ENCODE measurements around the gene HUNK.
"Not testable (repeated sequence)": the region's sequence is repeated elsewhere in the genome, so short reads cannot be mapped to it uniquely, and the experiment has no call there.

HUNK gene

DNA sequence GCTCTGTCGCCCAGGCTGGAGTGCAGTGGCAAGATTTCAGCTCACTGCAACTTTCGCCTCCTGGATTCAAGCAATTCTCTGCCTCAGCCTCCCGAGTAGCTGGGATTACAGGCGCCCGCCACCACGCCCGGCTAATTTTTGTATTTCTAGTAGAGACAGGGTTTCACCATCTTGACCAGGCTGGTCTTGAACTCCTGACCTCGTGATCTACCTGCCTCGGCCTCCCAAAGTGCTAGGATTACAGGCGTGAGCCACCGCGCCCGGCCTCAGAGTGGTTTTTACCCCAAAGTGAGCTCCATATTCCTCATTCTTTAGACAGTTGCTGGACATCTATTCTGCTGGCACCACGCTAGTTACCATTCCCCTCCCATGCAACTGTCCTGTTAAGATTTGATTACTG lies 1.4 kb upstream of the HUNK start:
- DNase-seq, result not testable (repeated sequence)

GRCh38 chr21:31872072-31872451 lies 758 bp upstream of the HUNK start:
- no peak for DNase-seq

GRCh38 chr21:31873275-31873695 lies 465 bp downstream of the HUNK start:
- no peak for DNase-seq

DNA sequence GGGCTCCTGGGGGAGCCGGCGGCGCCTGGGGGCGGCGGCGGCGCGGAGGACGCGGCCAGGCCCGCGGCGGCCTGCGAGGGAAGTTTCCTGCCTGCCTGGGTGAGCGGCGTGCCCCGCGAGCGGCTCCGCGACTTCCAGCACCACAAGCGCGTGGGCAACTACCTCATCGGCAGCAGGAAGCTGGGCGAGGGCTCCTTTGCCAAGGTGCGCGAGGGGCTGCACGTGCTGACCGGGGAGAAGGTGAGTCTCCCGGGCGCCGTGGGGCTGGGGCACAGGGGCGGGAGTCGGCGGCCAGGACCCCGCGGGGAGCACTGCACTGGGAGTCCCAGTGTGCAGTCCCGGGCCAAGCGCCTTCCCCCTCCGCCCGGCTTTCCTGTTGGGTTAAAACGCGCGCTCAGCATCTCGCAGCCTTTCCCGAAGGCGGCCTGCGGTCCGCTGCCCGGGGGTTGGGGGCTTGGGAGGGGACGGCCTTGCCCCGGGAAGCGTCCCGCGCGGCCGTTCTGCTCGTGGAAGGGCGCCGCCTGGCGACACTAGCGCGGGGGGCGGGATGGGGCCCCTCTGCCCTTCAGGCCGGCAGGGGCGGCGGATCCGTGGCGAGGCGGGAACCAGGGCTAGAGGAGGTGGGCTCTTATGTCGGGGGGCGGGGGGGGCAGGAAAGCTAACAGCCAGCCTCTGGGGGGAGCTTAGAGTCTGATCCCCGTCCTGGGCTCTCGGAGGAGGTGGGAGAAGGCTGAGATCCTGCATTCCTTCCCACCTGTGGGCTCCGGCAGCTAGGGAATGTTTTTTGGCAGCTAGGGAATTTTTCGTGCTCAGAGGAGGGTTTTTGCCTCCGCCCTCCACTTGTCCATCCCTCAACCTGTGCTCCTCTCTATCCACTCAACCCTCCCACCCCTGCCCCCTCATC lies 1.1 kb downstream of the HUNK start:
- peak in 1 of 5 experiments; percentile 41 for DNase-seq

GRCh38 chr21:31874812-31875212 lies 2.0 kb downstream of the HUNK start:
- DNase-seq, result no peak

DNA sequence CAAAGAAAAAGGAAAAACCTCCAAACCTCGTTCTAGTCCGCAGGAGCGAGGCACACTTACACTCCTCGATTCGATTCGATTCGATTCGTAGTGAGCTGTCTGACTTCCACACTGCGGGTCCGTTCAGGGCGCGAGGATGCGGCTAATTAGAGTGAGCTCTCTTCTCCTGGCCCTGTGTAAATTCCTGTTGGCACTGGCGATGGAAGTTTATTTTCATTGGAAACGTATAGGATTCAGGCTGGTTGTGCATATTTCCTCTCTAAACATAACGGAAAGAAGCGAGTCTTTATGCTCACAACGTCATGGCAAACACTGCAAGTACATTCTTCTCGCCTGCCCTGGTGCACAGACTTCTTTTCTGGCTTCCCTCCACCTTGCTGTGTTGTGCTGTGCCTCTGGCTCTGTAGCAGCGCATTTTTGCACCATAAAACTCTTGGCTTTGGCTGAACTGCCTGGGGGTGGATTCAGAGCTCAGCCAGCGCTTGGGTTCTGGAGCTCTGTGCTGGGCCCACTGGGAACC lies 2.7 kb downstream of the HUNK start:
- no peak for DNase-seq

GRCh38 chr21:31877463-31877957 lies 4.7 kb downstream of the HUNK start:
- DNase-seq, result no peak

DNA sequence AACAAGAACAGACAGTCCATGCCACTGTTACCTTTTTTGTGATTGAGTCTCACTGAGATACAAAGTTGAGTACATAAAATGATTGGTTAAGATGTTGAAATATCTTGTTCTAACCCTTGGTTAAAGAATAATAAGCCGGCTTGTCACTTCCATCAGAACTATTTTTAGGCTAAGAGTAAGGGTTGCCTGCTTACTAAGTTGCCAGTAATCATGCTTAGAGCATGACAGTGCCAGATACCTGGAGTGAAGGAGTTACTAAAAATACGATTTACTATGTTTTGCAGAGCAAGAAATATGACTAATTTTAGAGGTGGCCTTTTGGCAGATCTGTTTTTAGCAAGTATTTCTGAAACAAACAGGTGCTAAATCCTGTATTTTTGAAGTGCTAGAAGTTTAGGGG lies 6.0 kb downstream of the HUNK start:
- DNase-seq, result no peak

GRCh38 chr21:31879241-31879650 lies 6.4 kb downstream of the HUNK start:
- DNase-seq, result no peak

- DNase-seq, result no peak
Measured at GRCh38 chr21:31879911-31880310, 7.1 kb downstream of the HUNK start.

- DNase-seq, result no peak
Measured at GRCh38 chr21:31880816-31881215, 8.0 kb downstream of the HUNK start.

- DNase-seq, result no peak
Measured at GRCh38 chr21:31882711-31883110, 9.9 kb downstream of the HUNK start.

DNA sequence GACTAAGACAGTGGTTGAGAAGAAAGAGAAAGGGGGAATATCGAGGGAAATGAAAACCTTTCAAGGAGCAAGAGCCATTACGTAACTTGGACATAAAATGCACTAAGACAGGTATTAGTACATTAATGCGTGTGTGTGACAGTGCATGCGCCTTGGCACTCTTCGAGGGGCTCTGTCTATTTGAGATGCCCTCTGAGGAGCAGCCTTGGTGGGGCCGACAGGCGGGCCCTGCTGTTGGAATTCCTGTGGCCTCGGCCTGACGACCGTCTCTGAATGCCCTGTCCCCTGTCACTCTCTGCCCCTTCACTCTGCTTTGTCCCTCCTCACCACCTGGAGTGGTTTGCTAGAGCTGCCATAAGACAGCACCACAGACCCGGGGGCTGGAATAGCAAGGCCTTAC lies 12.3 kb downstream of the HUNK start:
- no peak for DNase-seq

GRCh38 chr21:31886915-31887314 lies 14.1 kb downstream of the HUNK start:
- no peak for DNase-seq

DNA sequence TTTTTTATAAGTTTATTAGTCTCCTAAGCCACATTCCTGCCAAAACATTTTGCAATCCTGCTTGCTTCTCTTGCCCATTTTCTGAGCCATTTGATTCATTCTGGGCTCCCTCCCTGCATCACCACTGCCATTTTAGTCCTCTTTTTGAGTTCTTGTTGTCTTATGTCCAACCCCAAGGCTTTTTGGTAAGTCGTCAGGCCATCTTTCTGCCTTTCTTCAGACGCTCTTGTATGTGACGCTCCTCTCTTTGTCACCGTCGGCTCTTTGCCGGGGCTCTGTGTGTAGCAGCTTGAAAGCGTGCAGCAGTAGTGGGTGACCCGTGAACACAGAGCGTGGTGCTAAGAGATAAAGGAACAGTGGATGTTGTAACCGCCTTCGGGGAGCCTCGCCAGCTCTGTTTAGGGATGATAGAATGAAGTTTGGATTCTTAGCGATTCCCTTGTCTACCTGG lies 14.6 kb downstream of the HUNK start:
- DNase-seq, result no peak

DNA sequence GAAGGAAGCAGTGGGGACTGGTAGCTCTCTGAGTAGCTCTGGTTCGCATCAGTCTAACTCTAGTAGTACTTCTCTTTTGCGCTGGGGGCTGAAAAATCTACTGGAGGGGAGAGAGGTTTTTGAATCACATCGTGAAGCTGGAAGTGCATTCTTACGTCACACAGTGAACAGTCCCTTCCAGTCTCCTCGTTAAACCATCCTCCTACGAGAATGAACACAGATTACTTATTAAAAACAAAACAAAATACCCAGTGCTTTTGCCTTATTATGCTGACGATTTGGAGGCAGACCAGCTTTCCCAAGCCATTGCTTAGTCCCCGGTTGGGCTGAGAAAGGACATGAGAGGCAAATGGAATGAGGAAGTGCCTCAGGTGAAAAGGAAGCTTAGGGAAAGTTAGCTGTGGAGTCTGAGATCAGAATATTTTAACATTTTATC lies 16.1 kb downstream of the HUNK start:
- DNase-seq, result no peak

GRCh38 chr21:31889460-31889859 lies 16.6 kb downstream of the HUNK start:
- no peak for DNase-seq

DNA sequence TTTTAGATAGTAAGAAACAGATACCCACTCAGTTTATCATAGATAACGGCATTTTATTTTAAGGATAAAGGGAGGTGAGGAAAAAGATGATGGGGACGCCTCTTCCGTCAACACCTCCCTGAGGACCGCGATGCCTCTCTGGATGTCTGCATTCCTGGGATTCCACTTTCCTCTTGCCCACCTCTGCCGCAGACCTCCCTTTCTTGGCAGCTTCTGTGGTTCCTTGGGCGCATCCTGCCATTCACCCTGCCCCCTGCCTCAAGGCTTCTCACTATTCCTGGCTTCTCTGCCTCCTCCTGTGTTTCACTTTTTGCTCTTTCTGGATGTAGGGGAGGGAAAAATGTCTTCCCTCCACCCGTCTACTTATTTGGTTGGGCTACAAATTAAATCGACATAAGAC lies 19.9 kb downstream of the HUNK start:
- DNase-seq, result no peak

DNA sequence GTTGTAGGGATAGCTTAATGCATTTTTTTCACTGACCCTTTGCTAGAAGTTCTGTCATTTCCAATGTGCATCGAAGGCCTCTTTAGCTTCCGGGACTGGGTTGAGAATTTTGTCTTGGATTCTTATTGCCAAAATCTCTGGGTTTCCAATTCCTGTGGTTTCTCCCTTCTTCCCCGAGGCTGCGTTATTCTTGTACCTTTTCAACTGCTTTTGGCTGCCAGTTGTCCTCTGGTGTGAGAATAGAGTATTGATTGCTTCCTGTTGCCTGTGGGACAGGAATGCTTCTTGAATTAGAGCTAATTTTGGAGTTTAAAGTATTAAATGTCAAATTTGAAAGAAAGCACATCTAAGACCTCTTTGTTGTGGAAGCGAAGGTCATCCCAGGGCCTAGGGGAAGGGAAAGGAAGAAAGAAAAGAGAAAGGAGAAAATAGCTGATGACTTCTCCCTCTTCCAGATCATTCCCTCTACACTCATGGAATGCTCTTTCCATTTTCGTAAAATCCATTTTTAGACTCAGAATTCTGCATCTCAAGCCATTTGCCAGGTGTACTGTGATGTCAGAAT lies 21.1 kb downstream of the HUNK start:
- DNase-seq, result no peak

- DNase-seq, result no peak
Measured at GRCh38 chr21:31894457-31894856, 21.6 kb downstream of the HUNK start.

- no peak for DNase-seq
Measured at GRCh38 chr21:31895077-31895835, 22.4 kb downstream of the HUNK start.

DNA sequence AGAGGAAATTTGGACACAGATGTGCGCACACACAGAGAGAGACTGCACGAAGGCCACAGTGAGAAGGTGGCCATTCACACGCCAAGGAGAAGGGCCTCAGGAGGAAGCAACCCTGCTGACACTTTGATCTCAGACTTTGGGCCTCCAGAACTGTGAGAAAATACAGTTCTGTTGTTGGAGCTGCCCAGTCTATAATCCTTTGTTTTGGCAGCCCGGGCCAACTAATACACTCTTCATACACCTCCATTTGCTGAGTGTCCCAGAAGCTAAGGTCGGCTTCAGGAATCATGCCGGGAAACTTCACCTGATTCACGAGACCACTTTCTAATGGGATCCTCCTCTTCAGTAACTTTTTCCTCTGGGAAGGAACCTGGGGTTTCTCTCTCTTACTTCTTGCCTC lies 23.2 kb downstream of the HUNK start:
- no peak for DNase-seq

DNA sequence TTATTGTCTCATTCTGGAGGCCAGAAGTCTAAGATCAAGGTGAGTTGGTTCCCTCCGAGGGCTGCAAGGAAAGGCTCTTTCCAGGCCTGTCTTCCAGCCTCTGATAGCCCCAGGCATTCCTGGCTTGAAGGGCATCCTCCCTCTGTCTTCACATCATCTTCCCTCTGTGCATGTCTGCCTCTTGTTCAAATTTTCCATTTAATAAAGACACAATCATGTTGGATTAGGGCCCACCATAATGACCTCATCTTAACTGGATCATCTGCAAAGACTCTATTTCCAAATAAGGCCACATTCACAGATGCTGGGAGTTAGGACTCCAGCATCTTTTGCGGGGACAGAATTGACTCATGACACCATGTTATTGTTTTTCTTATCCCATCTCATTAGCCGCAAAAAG lies 24.5 kb downstream of the HUNK start:
- DNase-seq, result no peak
